Activated CD4-positive, alpha-beta memory T cell treated with anti-CD3 and anti-CD28 coated beads for 36 hours (primary cell): ENCODE measurements around the gene AGK. TPM values are rescaled to one million over a fixed set of nuclear protein-coding genes. Genes with fewer than 3 reads are reported as not detected.
A peak's percentile ranks its signal among the peaks of the same experiment; 100 is the strongest.

Source experiments
- CTCF ChIA-PET: fragments of 350-600 bp; sonication (Branson Sonifier 250); formaldehyde crosslinking; loops from one replicate; lab custom pipeline; 2021; ENCODE audit warnings: antibody characterized with exemption, inconsistent platforms; lab: Charles Lee
- POLR2A ChIA-PET: fragments of 350-600 bp; sonication (Branson Sonifier 250); formaldehyde crosslinking; loops from one replicate; lab custom pipeline; 2021; ENCODE audit warnings: antibody characterized with exemption; lab: Charles Lee
- DNase-seq: peaks from one replicate; pipeline ENCODE4 v3.0.0-alpha.2; 2020
- H3K27ac Mint-ChIP-seq: one replicate; pipeline ENCODE4 v1.8.0; 2021; ENCODE audit warnings: mixed read lengths
- H3K27me3 Mint-ChIP-seq: one replicate; pipeline ENCODE4 v1.8.0; 2021; ENCODE audit warnings: mixed read lengths
- H3K36me3 Mint-ChIP-seq: one replicate; pipeline ENCODE4 v1.8.0; 2021; ENCODE audit warnings: mixed read lengths
- H3K4me1 Mint-ChIP-seq: one replicate; pipeline ENCODE4 v1.8.0; 2021; ENCODE audit warnings: low read depth, mixed read lengths
- H3K4me3 Mint-ChIP-seq: one replicate; pipeline ENCODE4 v1.8.0; 2021; ENCODE audit warnings: mild to moderate bottlenecking, mixed read lengths
- H3K9me3 Mint-ChIP-seq: one replicate; pipeline ENCODE4 v1.8.0; 2021; ENCODE audit warnings: mixed read lengths
- intact Hi-C: fragments of 100-400 bp; cut with micrococcal nuclease; formaldehyde crosslinking; loops from one replicate; pipeline ENCODE4 v1.15.1; 2023
- total RNA-seq, 2 experiments: library from RNA; stranded (reverse); gene quantifications; one replicate each; pipeline ENCODE4 v1.2.3, GENCODE V29; 2021

Gene AGK
- total RNA-seq, 2 experiments from 2014 or later, result 50.2 to 57.2 TPM

DNA sequence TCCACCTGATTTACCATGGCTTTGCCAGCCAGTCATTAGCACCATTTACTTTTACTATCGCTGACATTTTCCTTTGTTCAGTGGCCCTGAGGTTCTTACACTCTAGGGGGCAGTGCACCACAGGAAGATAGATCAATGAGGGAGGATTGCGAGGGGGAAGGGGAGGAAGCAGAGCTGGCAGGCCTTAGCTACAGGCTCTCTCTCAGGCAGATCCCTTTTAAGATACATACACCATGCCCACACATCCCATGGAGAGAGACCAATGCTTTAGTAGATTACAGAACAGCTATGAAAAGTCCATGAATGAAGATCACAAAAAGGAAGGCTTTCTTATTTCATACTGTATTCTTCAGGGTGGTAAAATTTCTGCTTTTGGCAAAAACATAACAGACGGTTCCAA is 103.3 kb downstream of the AGK start:
- Mint-ChIP-seq H3K36me3 (peaks cover 5% of the 10 kb centered on the region), H3K27ac (peak overlapping the region; percentile 52), H3K4me1 (peaks cover 4% of the 10 kb centered on the region), H3K9me3 (no peaks in the 10 kb centered on the region), H3K27me3 (no peaks in the 10 kb centered on the region), H3K4me3 (no peak overlapping the region)
- DNase-seq, result peak; percentile 73
- intact Hi-C loops, result loop anchor here (1.0 to 10.0 kb wide), 7 partner anchors 25 to 582 kb away; partner anchors contain the start of genes SSBP1, TAS2R38 and TMEM178B
- ChIA-PET POLR2A (interaction anchor here (1.0 kb wide), 1 partner anchor 83 kb away, joined by 3 read pairs; the partner anchor contains the start of gene SSBP1), CTCF (interaction anchor here (0.6 to 3.9 kb wide), 17 partner anchors 12 to 647 kb away, joined by 3 to 57 read pairs (median 5); partner anchors contain the start of genes DENND11, SSBP1 and TAS2R5)

GRCh38 chr7:141659501-141659900 is 108.3 kb downstream of the AGK start:
- intact Hi-C loops, result loop anchor here (10.0 kb wide), 1 partner anchor 315 kb away; the partner anchor contains the start of gene TAS2R38
- H3K4me1 Mint-ChIP-seq, result peaks cover 18% of the 10 kb centered on the region
- no peak for DNase-seq
- no peak overlapping the region for H3K4me3 Mint-ChIP-seq
- ChIA-PET POLR2A (no interaction called here), CTCF (no interaction called here)
- no peaks in the 10 kb centered on the region for H3K9me3 Mint-ChIP-seq
- peaks cover 8% of the 10 kb centered on the region for H3K36me3 Mint-ChIP-seq
- H3K27me3 Mint-ChIP-seq, result no peaks in the 10 kb centered on the region
- H3K27ac Mint-ChIP-seq, result peak overlapping the region; percentile 65

GRCh38 chr7:141660259-141660658 is 109.0 kb downstream of the AGK start:
- Mint-ChIP-seq H3K27me3 (no peaks in the 10 kb centered on the region), H3K27ac (peak overlapping the region; percentile 70), H3K4me1 (peaks cover 16% of the 10 kb centered on the region), H3K36me3 (peaks cover 7% of the 10 kb centered on the region), H3K4me3 (no peak overlapping the region), H3K9me3 (no peaks in the 10 kb centered on the region)
- intact Hi-C loops, result no loop called here
- DNase-seq, result no peak
- ChIA-PET CTCF (interaction anchor here (1.3 kb wide), 1 partner anchor 78 kb away, joined by 6 read pairs; the partner anchor contains the start of gene SSBP1), POLR2A (no interaction called here)

GRCh38 chr7:141663081-141663849 is 112.1 kb downstream of the AGK start:
- peaks cover 16% of the 10 kb centered on the region for H3K4me1 Mint-ChIP-seq
- CTCF ChIA-PET, result no interaction called here
- no peak for DNase-seq
- no peaks in the 10 kb centered on the region for H3K27me3 Mint-ChIP-seq
- H3K4me3 Mint-ChIP-seq, result no peak overlapping the region
- intact Hi-C loops, result no loop called here
- POLR2A ChIA-PET, result interaction anchor here (0.6 kb wide), 1 partner anchor 44 kb away, joined by 3 read pairs; no protein-coding TSS in a partner anchor
- H3K27ac Mint-ChIP-seq, result peak overlapping the region; percentile 67
- H3K36me3 Mint-ChIP-seq, result peaks cover 7% of the 10 kb centered on the region
- no peaks in the 10 kb centered on the region for H3K9me3 Mint-ChIP-seq

GRCh38 chr7:141664450-141664849 is 113.2 kb downstream of the AGK start:
- Mint-ChIP-seq H3K27ac (no peak overlapping the region), H3K27me3 (no peaks in the 10 kb centered on the region), H3K36me3 (peaks cover 10% of the 10 kb centered on the region), H3K4me3 (no peak overlapping the region), H3K9me3 (no peaks in the 10 kb centered on the region), H3K4me1 (peaks cover 16% of the 10 kb centered on the region)
- POLR2A ChIA-PET, result no interaction called here
- CTCF ChIA-PET, result no interaction called here
- intact Hi-C loops, result no loop called here
- DNase-seq, result no peak

GRCh38 chr7:141665208-141666035 is 114.2 kb downstream of the AGK start:
- POLR2A ChIA-PET, result no interaction called here

DNA sequence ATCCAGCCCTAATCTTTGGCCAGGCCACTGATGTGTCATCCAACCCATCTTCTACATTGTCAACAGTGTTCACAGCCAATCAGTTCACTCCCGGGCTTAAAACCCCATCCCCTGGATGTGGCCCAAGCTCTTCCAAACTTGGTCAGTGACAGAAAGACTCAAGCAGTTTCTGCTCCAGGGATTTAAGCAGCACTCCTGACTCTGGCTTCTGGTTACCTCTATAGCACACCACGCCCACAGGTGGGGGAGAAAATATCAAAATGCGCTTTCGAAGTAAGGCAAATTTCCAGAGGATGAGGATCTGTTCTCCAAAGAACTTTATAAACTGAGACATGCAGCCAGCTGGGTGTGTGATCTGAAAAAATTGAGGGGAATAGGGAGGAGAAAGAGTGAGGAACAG is 114.9 kb downstream of the AGK start:
- H3K4me3 Mint-ChIP-seq, result no peak overlapping the region
- no peak overlapping the region for H3K27ac Mint-ChIP-seq
- H3K36me3 Mint-ChIP-seq, result peaks cover 10% of the 10 kb centered on the region
- no peaks in the 10 kb centered on the region for H3K9me3 Mint-ChIP-seq
- no peak for DNase-seq
- H3K27me3 Mint-ChIP-seq, result no peaks in the 10 kb centered on the region
- H3K4me1 Mint-ChIP-seq, result peaks cover 8% of the 10 kb centered on the region
- ChIA-PET POLR2A (no interaction called here), CTCF (no interaction called here)
- intact Hi-C loops, result no loop called here

More at GRCh38 chr7:141665208-141666035, 114.2 kb downstream of the AGK start:
- no peak for DNase-seq
- CTCF ChIA-PET, result no interaction called here
- intact Hi-C loops, result no loop called here
- Mint-ChIP-seq H3K4me1 (peaks cover 10% of the 10 kb centered on the region), H3K9me3 (no peaks in the 10 kb centered on the region), H3K27me3 (no peaks in the 10 kb centered on the region), H3K27ac (no peak overlapping the region), H3K36me3 (peaks cover 10% of the 10 kb centered on the region), H3K4me3 (no peak overlapping the region)

DNA sequence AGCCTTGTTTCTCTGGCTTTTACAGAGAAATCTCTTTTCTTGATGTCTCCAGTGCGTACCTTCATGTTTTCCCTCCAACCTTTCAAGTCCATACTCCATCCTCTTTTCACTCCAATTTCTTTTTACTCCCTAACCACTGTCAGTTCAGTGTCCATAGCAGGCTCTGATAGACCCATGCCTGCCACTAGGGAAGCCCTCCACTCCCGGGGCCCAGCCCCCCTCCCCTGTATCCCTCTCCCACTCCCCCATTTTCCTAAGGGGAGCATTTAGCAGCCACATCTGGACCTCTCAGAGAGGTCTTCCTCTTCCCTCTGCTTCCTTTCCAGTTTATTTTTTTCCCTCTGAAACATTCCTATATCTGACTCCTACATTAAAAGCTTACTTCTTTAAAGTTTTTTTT is 117.6 kb downstream of the AGK start:
- no peaks in the 10 kb centered on the region for H3K27me3 Mint-ChIP-seq
- no peaks in the 10 kb centered on the region for H3K4me1 Mint-ChIP-seq
- no peaks in the 10 kb centered on the region for H3K9me3 Mint-ChIP-seq
- intact Hi-C loops, result no loop called here
- DNase-seq, result no peak
- H3K27ac Mint-ChIP-seq, result peak overlapping the region; percentile 39
- ChIA-PET CTCF (interaction anchor here (1.4 kb wide), 1 partner anchor 14 kb away, joined by 3 read pairs; no protein-coding TSS in a partner anchor), POLR2A (no interaction called here)
- no peak overlapping the region for H3K4me3 Mint-ChIP-seq
- H3K36me3 Mint-ChIP-seq, result peaks cover 11% of the 10 kb centered on the region

- DNase-seq, result no peak
- Mint-ChIP-seq H3K9me3 (no peaks in the 10 kb centered on the region), H3K27ac (no peak overlapping the region), H3K4me1 (peaks cover 8% of the 10 kb centered on the region), H3K36me3 (peaks cover 6% of the 10 kb centered on the region), H3K27me3 (no peaks in the 10 kb centered on the region), H3K4me3 (no peak overlapping the region)
- POLR2A ChIA-PET, result no interaction called here
- CTCF ChIA-PET, result no interaction called here
- intact Hi-C loops, result no loop called here
Observed at GRCh38 chr7:141671705-141672496, 120.7 kb downstream of the AGK start.

DNA sequence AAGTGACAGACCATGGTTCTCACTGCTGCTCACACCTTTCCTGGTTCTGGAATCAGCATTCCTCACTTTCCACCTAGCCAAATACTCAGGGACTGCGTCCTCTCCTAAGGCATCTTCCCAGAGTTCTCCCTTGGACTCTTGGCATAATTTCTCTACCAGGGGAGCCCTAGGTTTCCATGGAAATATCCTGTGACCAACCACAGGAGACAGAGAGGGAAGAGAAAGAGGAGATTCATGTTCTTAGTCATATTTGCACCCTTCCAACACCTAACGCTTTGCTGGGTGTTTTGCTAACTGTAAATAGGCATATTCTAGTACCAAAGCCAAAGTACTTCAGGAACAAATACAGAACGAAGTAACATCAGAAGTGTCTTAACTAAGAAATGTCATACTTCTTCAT is 122.1 kb downstream of the AGK start:
- Mint-ChIP-seq H3K36me3 (peaks cover 7% of the 10 kb centered on the region), H3K27ac (no peak overlapping the region), H3K27me3 (no peaks in the 10 kb centered on the region), H3K4me1 (peaks cover 8% of the 10 kb centered on the region), H3K9me3 (no peaks in the 10 kb centered on the region), H3K4me3 (no peak overlapping the region)
- intact Hi-C loops, result no loop called here
- ChIA-PET CTCF (interaction anchor here (0.7 to 1.0 kb wide), 2 partner anchors 12 to 19 kb away, joined by 3 to 4 read pairs; no protein-coding TSS in a partner anchor), POLR2A (no interaction called here)
- DNase-seq, result no peak

DNA sequence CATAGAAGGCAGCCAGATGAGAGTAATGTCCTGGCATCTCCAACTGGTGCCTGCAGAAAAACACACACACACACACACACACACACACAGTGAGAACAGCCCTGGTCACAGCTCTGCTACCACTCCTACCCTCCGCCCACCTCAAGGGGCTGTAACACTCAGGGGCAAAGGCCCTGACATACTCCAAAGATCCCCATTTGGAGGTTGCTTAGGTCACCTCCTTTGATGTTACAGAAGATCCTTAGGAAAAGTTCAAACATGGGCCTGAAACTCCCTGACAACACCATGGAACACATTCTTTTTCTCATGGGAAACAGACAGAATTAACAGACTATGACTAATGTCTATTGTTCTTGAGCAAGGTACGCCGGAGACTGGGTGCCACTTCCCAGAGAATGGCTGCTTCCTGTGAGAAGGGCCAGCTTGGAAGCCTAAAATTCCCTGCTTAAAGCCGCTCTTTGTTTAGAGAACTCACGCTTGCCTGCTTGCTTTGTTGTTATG is 123.0 kb downstream of the AGK start:
- no peak for DNase-seq
- no peak overlapping the region for H3K27ac Mint-ChIP-seq
- intact Hi-C loops, result no loop called here
- ChIA-PET POLR2A (no interaction called here), CTCF (no interaction called here)
- H3K4me3 Mint-ChIP-seq, result no peak overlapping the region
- H3K4me1 Mint-ChIP-seq, result peaks cover 16% of the 10 kb centered on the region
- no peaks in the 10 kb centered on the region for H3K9me3 Mint-ChIP-seq
- peaks cover 5% of the 10 kb centered on the region for H3K36me3 Mint-ChIP-seq
- no peaks in the 10 kb centered on the region for H3K27me3 Mint-ChIP-seq
